HEK293 (cell line): ENCODE measurements around the gene DNAJB1.

ENCODE experiments used
- CTCF ChIA-PET: fragments of 350-600 bp; formaldehyde crosslinking; extraction: SDS; loops from one replicate; lab custom pipeline; 2021; ENCODE audit warnings: antibody characterized with exemption; lab: Yijun Ruan, JAX
- POLR2A ChIA-PET: fragments of 300-600 bp; formaldehyde crosslinking; extraction: SDS; loops from one replicate; lab custom pipeline; 2020; ENCODE audit warnings: antibody characterized with exemption, inconsistent platforms; lab: Yijun Ruan, JAX
- H3K27ac ChIP-seq: fragments of 200-500 bp; sonication (Bioruptor generic); 2 replicates; pipeline ENCODE4 v1.5.1; 2014; ENCODE audit warnings: low read depth, low read length, control low read depth, inconsistent platforms; ENCODE audit errors: extremely low read depth
- H3K36me3 ChIP-seq, 2 experiments: fragments of 200-500 bp in 1 of 2; sonication (Bioruptor generic) in 1 of 2; 1 replicate in 1 of 2; 2 replicates in 1 of 2; pipeline ENCODE4 v1.5.1; 2014 to 2017; ENCODE audit warnings: inconsistent platforms in 2 of 2, low read length in 2 of 2; ENCODE audit not compliant: control insufficient read depth in 2 of 2, insufficient read depth in 1 of 2
- H3K4me1 ChIP-seq: fragments of 200-500 bp; sonication (Bioruptor generic); 2 replicates; pipeline ENCODE4 v1.5.1; 2014; ENCODE audit warnings: mild to moderate bottlenecking, low read length, inconsistent platforms; ENCODE audit not compliant: control insufficient read depth, insufficient read depth
- H3K4me3 ChIP-seq: 2 replicates; pipeline ENCODE4 v1.5.1; 2011; ENCODE audit warnings: low read depth, mild to moderate bottlenecking, control low read depth, low read length, moderate library complexity
- H3K9me3 ChIP-seq: fragments of 200-500 bp; sonication (Bioruptor generic); 2 replicates; pipeline ENCODE4 v1.5.1; 2014; ENCODE audit warnings: low read depth, low read length, inconsistent platforms; ENCODE audit not compliant: control insufficient read depth, insufficient read depth
- BCL11A ChIP-seq: fragments of 450-650 bp; formaldehyde crosslinking; IDR thresholded peaks from 2 replicates; pipeline ENCODE4 v1.5.1; 2016; ENCODE audit warnings: low read depth, missing biosample characterization, missing genetic modification characterization
- PRDM2 ChIP-seq: fragments of 450-650 bp; formaldehyde crosslinking; IDR thresholded peaks from 2 replicates; pipeline ENCODE4 v1.5.1; 2016; ENCODE audit warnings: missing biosample characterization, missing genetic modification characterization, borderline replicate concordance
- ZBTB10 ChIP-seq: fragments of 450-650 bp; formaldehyde crosslinking; IDR thresholded peaks from 2 replicates; pipeline ENCODE4 v1.5.1; 2016; ENCODE audit warnings: missing biosample characterization, missing genetic modification characterization
- ZBTB26 ChIP-seq: fragments of 450-650 bp; formaldehyde crosslinking; optimal IDR thresholded peaks from 2 replicates; pipeline ENCODE3; 2016; ENCODE audit warnings: missing biosample characterization, mild to moderate bottlenecking, missing genetic modification characterization
- ZFP69B ChIP-seq: fragments of 450-650 bp; formaldehyde crosslinking; IDR thresholded peaks from 2 replicates; pipeline ENCODE4 v1.5.1; 2016; ENCODE audit warnings: missing biosample characterization, missing genetic modification characterization
- ZNF146 ChIP-seq: fragments of 450-650 bp; formaldehyde crosslinking; IDR thresholded peaks from 2 replicates; pipeline ENCODE4 v1.5.1; 2016; ENCODE audit warnings: missing biosample characterization, missing genetic modification characterization
- ZNF26 ChIP-seq: fragments of 450-650 bp; formaldehyde crosslinking; IDR thresholded peaks from 2 replicates; pipeline ENCODE4 v1.5.1; 2016; ENCODE audit warnings: missing biosample characterization, missing genetic modification characterization
- ZNF280D ChIP-seq: fragments of 450-650 bp; formaldehyde crosslinking; IDR thresholded peaks from 2 replicates; pipeline ENCODE4 v1.5.1; 2016; ENCODE audit warnings: missing biosample characterization, missing genetic modification characterization
- ZNF514 ChIP-seq: fragments of 450-650 bp; formaldehyde crosslinking; IDR thresholded peaks from 2 replicates; pipeline ENCODE4 v1.5.1; 2016; ENCODE audit warnings: missing biosample characterization, missing genetic modification characterization
- ZNF560 ChIP-seq: fragments of 450-650 bp; formaldehyde crosslinking; IDR thresholded peaks from 2 replicates; pipeline ENCODE4 v1.5.1; 2017; ENCODE audit warnings: missing biosample characterization, missing genetic modification characterization, borderline replicate concordance

Gene DNAJB1

GRCh38 chr19:14476327-14476672, 41.9 kb downstream of the DNAJB1 start:
- peak; percentile 26; the same call in 1 of the 2 replicates for TF ChIP-seq ZFP69B
- 0 out of 2 replicates have a peak, but pooled peaks have one; percentile 18 for TF ChIP-seq PRDM2 (tag by site-specific recombination)
- TF ChIP-seq ZNF26 (tag by site-specific recombination): no peak
- TF ChIP-seq ZNF514 (tag by site-specific recombination): 0 out of 2 replicates have a peak, but pooled peaks have one; percentile 24
- TF ChIP-seq ZNF146 (tag by site-specific recombination): no peak
- no peak for TF ChIP-seq BCL11A
- 0 out of 2 replicates have a peak, but pooled peaks have one; percentile 2 for TF ChIP-seq ZNF560 (tag by site-specific recombination)
- TF ChIP-seq ZBTB10 (tag by site-specific recombination): peak; percentile 100
- TF ChIP-seq ZBTB26: peak; percentile 8
- TF ChIP-seq ZNF280D (tag by site-specific recombination): no peak
- ChIA-PET CTCF (no interaction called here), POLR2A (interaction anchor here (1.1 kb wide), 1 partner anchor 20 kb away, joined by 4 read pairs; the partner anchor contains the start of gene GIPC1)
- Histone ChIP-seq H3K27ac (no peak overlapping the region), H3K9me3 (no peaks in the 10 kb centered on the region), H3K36me3 (peaks cover 0 to 30% of the 10 kb centered on the region in 2 experiments; a peak in 2 of 3 replicates), H3K4me1 (no peaks in the 10 kb centered on the region; the same call in 1 of the 2 replicates), H3K4me3 (no peak overlapping the region)
